Spleen (tissue), 7 donors: ENCODE measurements around the gene CXCL3.

Experiments used
- CTCF ChIP-seq, 11 experiments: fragments of 200-600 bp in 7 of 11; fragments of 450-650 bp in 4 of 11; sonication (generic) in 4 of 11; IDR thresholded peaks in 8 of 11; conservative IDR thresholded peaks in 3 of 11; 1 replicate in 7 of 11; 2 replicates in 4 of 11; pipeline versions ENCODE4 v1.4.0 to v1.8.0; 2016 to 2021; ENCODE audit warnings: antibody characterized with exemption in 11 of 11, inconsistent platforms in 4 of 11, mild to moderate bottlenecking in 1 of 11
- POLR2A ChIP-seq, 3 donors: fragments of 450-650 bp; IDR thresholded peaks; one replicate each; pipeline ENCODE4 v1.5.1; 2017; ENCODE audit warnings: antibody characterized with exemption in 3 of 3, mild to moderate bottlenecking in 1 of 3
- POLR2AphosphoS5 ChIP-seq, 3 donors: sonication (generic); formaldehyde crosslinking; IDR thresholded peaks; one replicate each; pipeline ENCODE4 v1.5.1; 2017; ENCODE audit warnings: antibody characterized with exemption in 3 of 3
- donor health status: DM: no; HTN: no; CAD: no; lungs with moderate emphysema.
- donor health status: DM: no; HTN: no; CAD: no.
- donor health status: DM: no; HTN: no; CAD: no.

- TF ChIP-seq CTCF (IDR thresholded peaks at IDR 0.05 in 8 of 11, conservative IDR thresholded peaks at IDR 0.05 in 3 of 11) (no peak), POLR2A (IDR thresholded peaks at IDR 0.05) (no peak), POLR2AphosphoS5 (IDR thresholded peaks at IDR 0.05) (no peak)
Measured at GRCh38 chr4:74016068-74016467, 22.4 kb downstream of the CXCL3 start.
